HG03378 (cell line): ENCODE measurements around the gene CEP152.

Experiments used
- ATAC-seq: cut with Tn5 transposase; IDR thresholded peaks from one replicate; pipeline ENCODE4 v1.9.1; 2021; ENCODE audit warnings: mild to moderate bottlenecking, moderate library complexity; ENCODE audit not compliant: unreplicated experiment

CEP152 gene

GRCh38 chr15:48708641-48709040 lies 102.2 kb downstream of the CEP152 start:
- ATAC-seq = no peak

- ATAC-seq = no peak
Measured at GRCh38 chr15:48705381-48705780, 105.5 kb downstream of the CEP152 start.

- ATAC-seq = no peak
Measured at GRCh38 chr15:48703544-48703943, 107.3 kb downstream of the CEP152 start.

- no peak for ATAC-seq
Measured at GRCh38 chr15:48702569-48703236, 108.2 kb downstream of the CEP152 start.

- ATAC-seq = no peak
Measured at GRCh38 chr15:48696627-48697312, 114.1 kb downstream of the CEP152 start.

- no peak for ATAC-seq
Measured at GRCh38 chr15:48695827-48696573, 114.9 kb downstream of the CEP152 start.

- no peak for ATAC-seq
Measured at GRCh38 chr15:48695088-48695826, 115.6 kb downstream of the CEP152 start.

GRCh38 chr15:48693484-48693883 lies 117.4 kb downstream of the CEP152 start:
- ATAC-seq = no peak

GRCh38 chr15:48688493-48688892 lies 122.4 kb downstream of the CEP152 start:
- no peak for ATAC-seq
